HG03103 (cell line): Measurements from ENCODE around the gene ADAMTS6.
A peak's percentile ranks its signal among the peaks of the same experiment; 100 is the strongest.
"Not testable (repeated sequence)": the region's sequence is repeated elsewhere in the genome, so short reads cannot be mapped to it uniquely, and the experiment has no call there.

Experiments used
- ATAC-seq: cut with Tn5 transposase; IDR thresholded peaks from one replicate; pipeline ENCODE4 v1.9.1; 2021; ENCODE audit warnings: low read depth; ENCODE audit not compliant: unreplicated experiment

Gene ADAMTS6

DNA sequence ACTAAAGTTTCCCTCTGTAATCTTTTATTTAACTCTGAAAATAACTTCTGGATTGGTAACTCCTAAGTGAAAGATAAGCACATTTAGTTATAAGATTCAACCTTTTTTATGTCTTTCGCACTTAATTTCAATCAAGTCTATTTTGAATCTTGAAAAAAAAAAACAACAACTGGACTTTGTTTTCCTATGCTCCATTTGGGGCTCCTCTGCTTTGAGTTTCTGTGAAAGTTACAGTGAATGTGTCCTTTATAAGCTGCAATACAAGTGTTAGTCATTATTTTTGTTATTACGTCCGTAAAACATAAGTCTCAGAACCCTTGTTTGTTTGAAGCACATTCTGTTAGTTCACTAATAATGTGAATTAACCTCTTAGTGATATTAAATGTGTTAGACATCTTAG, 276.8 kb downstream of the ADAMTS6 start:
- ATAC-seq = no peak

DNA sequence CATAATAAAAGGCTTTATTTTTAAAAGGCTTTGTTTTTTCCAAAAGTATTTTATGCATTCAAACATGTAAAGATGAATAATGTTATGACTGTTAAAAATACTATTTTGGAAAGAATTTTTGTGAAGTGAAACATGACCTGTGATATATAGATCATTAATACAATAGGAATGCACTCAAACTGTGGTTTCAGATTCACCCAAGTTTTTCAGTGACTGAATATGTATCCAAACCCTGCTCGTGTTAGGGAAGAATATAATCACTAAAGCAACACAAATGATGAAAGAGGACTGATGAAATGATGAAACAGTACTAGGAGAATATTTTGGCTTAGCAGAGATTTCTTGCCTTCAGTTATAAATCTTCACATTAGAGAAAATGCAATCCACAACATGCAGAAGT, 278.0 kb downstream of the ADAMTS6 start:
- ATAC-seq = no peak

DNA sequence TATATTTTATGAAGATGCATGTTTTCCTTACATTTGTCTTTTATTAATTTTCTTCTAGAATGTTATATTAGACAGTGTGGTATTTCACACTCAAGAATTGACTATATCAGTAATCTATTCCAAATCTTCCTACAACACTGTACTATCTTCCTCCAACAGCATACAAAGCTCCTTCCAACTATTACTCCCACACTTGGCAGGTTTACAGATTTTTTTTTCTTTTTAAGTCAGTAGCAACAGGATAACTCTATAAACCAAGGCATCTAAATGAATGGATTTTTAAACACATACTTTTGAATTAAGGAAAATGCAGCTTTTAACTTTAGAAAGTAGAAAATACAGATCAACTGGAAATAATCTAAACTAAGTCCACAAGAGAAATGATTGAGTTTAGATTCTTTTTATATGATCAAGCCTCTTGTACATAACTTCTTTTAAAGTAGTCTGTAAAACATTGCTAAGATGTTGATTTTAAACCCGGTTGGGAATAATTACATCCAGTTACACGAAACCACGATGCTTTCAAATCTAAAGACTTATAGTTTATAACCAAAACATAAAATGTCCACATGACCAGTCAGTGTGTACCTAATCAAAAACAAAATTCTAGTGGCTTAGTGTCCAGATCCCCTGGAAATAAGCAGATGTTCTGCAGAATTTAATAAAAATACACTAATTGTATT, 281.6 kb downstream of the ADAMTS6 start:
- ATAC-seq = no peak

DNA sequence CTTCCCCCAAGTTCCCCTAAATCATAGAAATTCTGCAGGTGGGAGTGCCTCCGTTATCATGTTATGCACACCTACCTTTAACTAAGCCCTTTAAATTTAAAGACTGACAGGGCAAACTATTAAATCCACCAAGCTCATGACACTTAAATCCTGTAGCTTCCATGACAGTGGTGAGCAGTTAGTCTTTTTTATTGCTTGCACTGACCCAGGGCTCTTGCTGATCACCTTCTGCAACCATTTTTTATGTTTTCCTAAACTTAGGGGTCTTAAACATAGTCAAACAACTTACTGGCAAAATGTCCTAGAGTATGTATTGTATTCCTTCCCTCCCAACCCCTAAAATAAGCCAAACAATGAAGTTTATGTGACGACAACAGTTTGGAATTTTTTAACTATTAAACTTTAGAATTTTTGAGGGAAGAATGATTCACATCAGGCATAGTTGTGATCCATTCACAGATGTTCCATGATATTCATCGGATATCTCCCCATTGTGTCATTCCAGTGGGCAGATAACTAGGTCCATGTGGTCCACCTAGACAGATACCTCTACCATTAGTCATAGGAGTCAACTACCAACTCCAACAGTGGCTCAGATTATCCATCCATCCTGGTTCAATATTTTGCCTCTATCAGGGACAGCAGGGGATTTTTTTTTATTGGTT, 283.1 kb downstream of the ADAMTS6 start:
- ATAC-seq = no peak

DNA sequence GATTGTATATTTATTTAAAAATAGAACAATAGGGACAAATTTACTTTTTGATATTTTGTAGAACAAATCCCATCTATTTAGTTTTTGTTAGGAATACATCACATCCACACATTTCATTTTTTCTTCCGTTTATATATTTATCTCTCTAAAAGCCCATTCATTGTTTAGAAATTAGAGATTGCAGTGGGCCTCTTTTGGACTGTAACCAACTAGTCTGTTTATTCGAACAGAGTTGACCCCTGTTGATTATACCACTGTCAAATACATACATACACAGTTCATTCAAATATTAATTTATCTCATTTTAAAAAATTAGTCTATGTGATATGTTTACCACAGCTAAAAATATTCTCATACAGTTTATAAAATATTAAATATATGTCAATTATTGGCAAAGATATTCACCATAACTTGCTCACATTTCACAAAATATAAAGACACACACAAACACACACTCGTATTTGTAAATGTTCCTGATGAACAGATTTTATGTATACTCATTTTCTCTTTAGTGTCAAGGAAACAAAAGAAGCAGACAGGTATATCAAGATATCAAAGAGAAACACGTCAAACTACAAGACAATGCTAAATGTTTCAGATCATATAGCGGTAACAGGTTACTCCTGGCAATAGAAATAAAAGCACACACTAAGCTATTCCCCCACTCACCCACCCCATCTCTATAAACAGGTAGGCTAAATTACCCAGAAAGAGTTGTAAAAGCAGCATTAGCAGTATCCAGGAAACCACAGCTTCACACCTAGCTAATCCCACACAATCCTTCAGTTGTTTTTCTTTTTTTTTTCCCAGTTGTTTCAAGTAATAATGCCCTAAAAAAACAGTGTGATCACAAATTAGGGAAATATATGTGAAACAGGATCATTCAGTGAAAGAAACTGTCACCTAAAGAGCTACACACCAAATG, 283.9 kb downstream of the ADAMTS6 start:
- ATAC-seq = no peak

DNA sequence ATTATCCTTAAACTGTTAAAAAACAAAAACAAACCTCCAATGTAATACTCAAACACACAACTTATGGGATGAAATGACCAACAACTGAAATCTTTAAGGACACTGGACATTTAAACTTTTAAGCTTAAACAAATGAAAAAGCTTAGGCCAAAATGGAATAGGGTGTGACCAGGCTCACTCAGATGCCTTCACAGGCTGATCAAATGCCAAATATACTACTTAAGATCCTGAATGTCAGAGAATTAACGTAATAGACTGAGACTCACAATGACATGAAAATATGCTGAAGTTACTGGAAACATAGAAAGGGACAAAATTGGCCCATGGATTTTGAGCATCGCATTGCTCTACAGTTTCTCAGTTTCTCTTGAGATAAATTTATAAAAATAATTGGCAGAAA, 286.8 kb downstream of the ADAMTS6 start:
- ATAC-seq = no peak

DNA sequence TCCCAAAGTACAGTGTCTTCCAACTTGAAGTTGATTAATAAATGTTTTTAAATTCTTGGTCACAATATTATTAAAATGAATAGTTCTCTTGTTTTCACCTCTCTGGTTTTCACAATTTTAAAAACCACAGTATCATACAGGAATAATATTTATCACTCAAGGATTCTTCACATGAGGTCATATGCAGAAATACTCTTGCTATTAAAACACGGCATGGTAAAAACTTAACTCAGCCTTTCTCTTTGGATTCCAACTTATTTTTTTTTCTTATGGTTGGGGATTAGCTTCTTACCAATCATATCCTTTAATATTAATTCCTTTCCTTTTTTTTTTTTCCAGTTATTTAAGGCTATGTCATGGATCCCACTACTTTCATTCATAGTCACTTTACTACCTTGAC, 289.4 kb downstream of the ADAMTS6 start:
- ATAC-seq = no peak

DNA sequence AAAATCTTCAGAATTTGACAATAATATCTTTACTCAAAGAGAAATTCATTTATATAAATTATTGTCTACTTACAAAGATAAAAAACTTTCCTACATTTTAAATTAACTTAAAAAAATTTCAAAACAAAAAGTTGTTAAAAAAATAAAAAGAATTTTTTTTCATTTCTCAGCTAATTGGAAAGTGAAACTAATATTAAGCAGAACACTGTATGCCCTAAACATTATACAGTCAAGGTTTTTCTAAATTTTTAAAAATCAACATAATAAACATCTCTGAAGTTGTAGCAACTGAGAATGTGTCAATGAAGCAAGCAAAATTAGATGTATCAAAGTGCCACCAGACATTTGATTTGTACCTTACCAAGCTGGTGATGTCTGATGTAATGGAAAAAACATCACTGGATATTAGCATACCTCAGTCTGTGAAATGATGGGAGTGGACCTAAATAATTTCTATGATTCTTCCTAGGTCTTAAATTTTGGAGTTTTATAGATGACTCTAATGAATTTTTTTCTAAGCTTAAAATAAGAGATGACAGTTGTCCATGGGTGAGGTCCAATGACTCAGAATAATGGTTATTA, 290.1 kb downstream of the ADAMTS6 start:
- ATAC-seq = no peak

DNA sequence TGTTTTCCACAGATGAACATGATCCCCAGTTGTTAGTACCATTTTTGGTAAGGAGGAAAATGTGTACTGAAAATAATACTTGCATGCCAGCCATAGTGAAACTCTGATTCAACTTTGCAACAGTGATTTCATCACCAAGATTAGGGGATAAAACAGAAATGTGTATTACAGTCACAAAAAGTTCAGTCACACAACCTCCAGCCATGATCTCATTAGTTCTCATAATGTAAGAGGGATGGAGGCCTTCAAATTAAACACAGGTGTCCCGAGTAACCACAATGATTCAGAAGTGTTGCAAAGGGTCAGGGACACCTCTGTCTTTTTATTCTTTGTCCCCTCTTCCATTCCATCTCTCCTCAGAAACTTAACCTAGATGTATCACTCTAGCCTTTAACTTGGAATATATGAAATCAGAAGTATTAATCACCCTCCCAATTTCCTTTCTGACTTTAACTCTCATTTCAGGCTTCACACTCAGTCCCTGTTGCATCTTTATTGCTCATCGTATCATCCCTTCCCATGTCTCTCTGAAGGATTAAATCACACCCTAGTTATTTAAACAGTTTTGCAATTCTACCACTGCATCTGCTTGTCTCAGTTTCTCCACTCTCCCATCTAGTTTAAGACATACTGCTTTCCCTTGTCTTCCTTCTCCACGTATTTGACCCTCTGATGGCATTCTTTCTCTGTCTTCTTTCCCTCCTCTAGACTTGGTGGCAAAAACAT, 291.2 kb downstream of the ADAMTS6 start:
- peak; percentile 66 for ATAC-seq

DNA sequence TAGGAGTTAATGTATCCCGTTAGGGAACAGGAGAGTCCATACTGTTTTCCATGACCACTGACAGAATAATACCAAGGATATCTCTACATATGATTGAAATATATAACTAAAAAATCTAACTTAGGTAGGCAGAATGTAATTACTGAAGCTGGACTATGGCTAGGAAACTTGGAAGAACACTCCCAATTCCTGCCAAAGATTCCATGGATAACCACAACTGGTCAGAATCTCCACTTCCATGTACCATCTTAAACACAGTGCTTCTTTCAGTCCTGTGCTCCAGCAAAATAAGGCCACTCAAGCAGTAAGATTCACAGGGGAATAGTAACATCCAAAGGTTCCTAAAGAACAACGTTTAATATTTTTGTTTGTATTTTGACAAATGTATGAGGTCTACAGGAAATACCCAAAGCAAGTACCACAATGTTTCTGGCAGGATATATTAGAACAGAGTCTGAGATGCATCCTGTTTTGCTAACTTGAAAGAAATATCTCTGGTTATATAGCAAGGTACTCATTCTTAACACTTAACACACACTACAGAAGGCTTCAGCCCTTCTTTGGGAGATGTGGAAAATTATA, 295.0 kb downstream of the ADAMTS6 start:
- no peak for ATAC-seq

DNA sequence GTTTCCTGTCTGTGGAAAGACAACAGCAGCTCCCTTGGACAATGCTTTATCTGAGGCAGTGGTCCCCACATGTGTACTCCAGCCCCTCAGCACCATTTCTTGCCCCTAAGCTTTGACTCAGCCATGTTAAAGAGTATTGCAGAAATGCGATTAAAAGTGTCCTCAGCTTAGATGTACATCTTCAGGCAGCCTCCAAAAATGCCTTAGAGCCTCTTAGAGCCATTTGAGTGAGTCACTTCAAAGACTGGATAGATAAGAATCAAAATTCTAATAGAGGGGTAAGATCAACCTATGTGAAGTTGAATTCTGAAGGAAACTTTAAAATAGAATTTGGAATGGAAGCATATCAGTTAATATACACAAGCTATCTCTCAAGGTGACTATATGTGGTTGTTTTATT, 296.3 kb downstream of the ADAMTS6 start:
- no peak for ATAC-seq

DNA sequence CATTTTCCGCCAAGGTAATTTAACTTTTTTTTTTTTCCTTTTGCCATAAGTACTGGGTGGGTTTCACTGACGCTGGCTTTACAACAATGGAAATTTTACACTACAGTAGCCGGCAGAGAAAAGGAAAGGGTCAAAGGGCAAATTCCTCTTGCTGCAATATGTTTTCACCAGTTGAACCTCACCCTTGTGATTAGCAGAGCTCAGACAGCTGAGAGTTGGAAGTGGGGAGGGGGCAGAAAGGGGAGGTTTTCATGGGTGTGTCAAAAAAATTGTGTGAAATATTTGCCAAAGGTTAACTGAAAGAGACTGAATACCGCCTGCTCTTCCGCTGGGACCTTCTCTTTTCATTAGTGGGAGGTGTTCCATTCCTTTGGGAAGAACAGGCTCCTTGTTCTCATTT, 296.9 kb downstream of the ADAMTS6 start:
- no peak for ATAC-seq

DNA sequence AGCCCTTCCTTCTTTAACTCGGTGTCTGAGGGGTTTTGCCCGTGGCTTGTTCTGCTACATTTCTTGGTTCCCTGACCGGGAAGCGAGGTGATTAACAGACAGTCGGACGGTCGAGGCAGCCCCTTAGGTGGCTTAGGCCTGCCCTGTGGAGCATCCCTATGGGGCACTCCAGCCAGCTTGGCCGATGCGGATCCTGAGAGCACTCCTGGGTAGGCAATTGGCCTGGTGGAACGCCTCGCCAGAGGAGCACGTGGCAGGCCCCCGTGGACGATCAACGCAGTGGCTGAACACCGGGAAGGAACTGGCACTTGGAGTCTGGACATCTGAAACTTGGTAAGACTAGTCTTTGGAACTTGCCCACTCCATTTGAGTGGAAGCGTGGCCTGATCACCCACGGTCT, 307.5 kb downstream of the ADAMTS6 start:
- ATAC-seq = not testable (repeated sequence)

DNA sequence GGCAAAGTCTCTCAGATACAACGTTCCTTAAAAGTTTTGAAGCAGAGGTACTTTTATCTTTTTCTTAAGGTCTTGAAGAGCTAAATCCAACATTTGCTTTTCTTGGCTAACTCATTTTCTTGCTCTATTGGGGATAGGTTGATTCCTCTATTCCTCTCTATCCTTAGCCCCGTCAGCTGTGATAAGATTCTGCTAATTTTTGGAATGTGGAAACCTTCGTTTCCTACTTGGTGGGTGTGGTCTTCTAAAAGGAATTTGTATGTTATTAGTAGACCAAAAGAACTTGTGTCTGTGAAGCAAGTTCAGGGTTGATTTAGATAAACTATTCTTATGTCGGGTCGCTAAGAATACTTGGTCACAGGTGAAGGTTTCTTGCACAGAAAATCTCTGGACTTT, 308.6 kb downstream of the ADAMTS6 start:
- no peak for ATAC-seq

DNA sequence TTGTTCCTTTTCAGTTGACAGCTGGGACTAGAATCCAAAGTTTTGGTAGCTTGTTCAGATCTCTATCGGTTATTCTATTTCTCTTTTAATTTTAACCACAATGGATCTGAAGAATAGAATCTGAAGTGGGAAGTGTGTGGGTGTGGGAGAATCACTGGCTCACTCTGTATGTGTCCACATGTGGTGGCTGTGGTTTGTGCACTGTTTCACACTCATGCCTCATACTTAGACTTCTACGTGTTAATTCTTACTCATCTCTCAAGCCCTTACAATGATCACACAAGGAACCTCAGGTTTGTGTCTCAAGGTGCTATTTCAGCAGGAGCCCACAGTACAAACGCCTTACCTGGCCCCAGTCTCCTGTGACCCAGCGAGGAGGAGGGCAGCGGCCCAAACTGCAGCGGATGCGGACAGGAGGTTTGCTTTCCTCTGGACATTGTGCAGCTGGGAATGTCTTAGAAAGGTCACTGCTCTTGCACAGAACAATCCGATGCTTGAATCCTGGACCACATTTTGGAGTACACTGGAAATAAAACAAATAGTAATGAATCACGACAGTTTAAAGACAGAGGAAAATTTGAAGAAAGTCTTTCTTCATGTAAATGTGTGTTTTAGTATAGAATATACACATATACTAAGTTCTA, 309.1 kb downstream of the ADAMTS6 start:
- peak; percentile 98 for ATAC-seq

DNA sequence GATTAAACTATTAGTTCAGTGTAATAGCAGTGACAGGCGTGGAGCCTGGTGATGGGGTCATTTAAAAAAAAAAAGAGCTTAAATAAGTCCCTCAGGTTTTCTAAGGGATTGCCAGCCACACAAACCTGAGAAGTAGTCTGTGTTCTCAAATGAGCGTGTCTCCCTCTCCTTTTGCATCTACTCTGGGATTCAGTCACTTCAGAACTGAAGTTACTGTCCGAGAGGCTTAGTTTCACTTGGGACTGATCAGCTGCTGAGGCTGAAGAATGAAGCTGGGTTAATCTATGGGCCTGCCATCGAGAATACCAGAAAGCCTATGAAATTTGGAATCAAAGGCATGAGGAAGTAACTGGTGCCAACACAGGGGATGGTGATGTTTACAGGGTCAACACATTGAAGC, 310.1 kb downstream of the ADAMTS6 start:
- peak; percentile 50 for ATAC-seq

DNA sequence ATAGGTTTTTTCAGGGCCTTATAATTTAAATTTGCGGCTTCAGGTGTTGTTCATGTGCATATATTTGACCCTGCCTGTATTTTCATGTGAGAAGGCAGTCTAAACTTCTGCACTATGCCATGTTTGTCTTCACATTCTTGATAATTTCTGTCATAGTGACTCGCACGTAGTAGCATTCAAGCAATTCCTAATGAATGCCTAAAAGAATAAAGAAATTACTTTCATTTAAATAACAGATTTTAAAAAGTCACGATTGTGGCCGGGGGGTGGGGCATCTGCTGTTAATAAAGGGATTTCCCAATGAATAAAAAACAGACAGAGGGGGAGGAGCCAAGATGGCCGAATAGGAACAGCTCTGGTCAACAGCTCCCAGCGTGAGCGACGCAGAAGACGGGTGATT, 318.0 kb downstream of the ADAMTS6 start:
- ATAC-seq = no peak

DNA sequence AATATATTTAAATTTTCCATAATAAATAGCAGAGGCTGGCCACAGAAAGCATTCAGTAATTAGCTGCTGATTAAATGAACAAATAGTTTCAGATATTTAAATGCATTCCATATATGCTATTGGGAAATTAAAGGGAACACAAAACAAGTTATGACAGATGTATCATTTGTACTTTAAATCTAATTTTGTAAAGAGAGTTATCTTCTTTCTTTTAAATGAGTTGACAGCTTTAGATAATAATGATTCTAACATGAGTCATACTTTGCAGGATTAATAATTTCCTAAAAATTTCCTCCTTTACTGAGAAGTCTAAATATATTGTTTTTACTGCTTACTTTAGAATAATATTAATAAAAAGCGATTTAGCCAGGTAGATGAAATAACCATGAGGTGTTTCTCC, 320.1 kb downstream of the ADAMTS6 start:
- no peak for ATAC-seq

DNA sequence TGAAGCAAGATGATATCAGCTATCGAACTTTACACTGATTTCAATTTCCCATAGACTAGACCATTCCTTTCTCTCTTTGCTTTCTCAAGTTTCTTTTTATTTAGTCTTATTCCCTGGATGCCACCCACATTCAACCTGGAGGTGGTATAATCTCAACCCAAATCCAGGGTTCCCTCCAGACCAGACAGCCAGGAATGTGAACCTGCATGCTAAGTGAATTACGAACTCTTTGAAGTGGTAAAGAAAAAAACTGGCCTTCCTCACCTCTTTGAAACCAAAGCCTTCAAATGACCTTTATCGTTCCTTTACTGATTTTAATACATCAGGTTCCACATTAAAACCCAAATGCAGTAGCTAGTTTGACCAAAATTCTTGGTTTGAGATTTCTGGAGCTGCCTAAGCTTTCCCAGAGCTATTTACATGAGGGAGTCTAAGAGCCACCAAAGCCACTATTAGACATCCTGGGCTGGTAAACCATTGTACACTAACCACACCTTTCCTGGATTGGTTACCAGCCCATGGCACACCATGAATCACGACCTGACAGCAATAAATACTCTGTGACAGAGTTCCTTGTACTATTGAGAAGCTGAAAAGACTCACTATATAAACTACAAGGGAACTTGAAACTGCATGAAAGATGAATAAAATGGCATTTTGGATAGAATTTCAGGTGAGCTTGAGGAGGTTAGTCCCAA, 323.7 kb downstream of the ADAMTS6 start:
- no peak for ATAC-seq
